H1 (cell line): ENCODE data around the gene GMPPA. TPM values are rescaled to one million over a fixed set of nuclear protein-coding genes. Genes with fewer than 3 reads are reported as not detected.

Experiments
- CEBPB ChIP-seq: IDR thresholded peaks from 2 replicates; pipeline ENCODE4 v1.6.1; 2012; ENCODE audit warnings: low read depth, low read length
- POLR2AphosphoS5 ChIP-seq: IDR thresholded peaks from 2 replicates; pipeline ENCODE4 v1.6.1; 2011; ENCODE audit warnings: low read depth, low read length
- SAP30 ChIP-seq: fragments of 300-600 bp; sonication (generic); IDR thresholded peaks from 2 replicates; pipeline ENCODE4 v1.7.1; 2012; ENCODE audit warnings: low read length, moderate library complexity, mild to moderate bottlenecking, inconsistent platforms; ENCODE audit not compliant: insufficient read depth, insufficient replicate concordance
- SIRT6 ChIP-seq: IDR thresholded peaks from one replicate; pipeline ENCODE4 v1.7.1; 2012; ENCODE audit warnings: low read length, inconsistent platforms
- SIX5 ChIP-seq: IDR thresholded peaks from 2 replicates; pipeline ENCODE4 v1.6.1; 2011; ENCODE audit warnings: mild to moderate bottlenecking, low read depth, low read length
- polyA plus RNA-seq, 7 experiments: library from polyadenylated mRNA; depleted of rRNA in 3 of 7; stranded (reverse) in 5 of 7; unstranded in 2 of 7; fragments of >200 nt in 5 of 7; fragments of 200-250 nt in 2 of 7; gene quantifications; 1 replicate in 5 of 7; 2 replicates in 1 of 7; 4 replicates in 1 of 7; pipeline versions ENCODE4 v1.2.1 to v1.2.3, GENCODE V29; 2011 to 2013; ENCODE audit warnings: missing spikeins in 2 of 7, mixed read lengths in 2 of 7
- total RNA-seq: library from RNA; stranded (reverse); fragmentation: NEBNext Ultra II Directional; extraction: Animal tissue kit (Norgen Biotek cat#: 25700); gene quantifications from 2 replicates; pipeline ENCODE4 v1.2.1, GENCODE V29; 2021

Gene GMPPA
- total and polyA plus RNA-seq, 2 of the 8 experiments (the other 6 are each of a cell fraction or from before 2014, with no cell fraction given), result 34.3 to 98.8 TPM

DNA sequence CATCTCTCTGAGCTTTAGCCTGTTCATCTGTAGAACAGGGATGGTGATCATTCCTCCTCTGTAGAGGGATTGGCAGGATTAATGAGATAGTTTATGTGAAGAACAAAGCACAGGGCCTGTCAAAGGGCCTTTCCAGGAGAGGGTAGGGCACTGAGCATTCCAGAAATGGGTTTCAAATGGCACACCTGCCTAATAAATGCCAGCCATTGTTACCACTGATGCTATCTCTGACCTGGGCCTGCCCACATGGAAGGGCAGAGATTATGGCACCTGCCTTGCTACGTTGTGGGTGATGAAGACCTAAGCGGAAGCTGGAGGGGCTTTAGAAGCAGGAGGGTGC lies 31.0 kb upstream of the GMPPA start (continued):
- TF ChIP-seq POLR2AphosphoS5, result no peak
- no peak for TF ChIP-seq SIX5
- no peak for TF ChIP-seq SIRT6
- TF ChIP-seq CEBPB, result no peak
- TF ChIP-seq SAP30, result no peak
